ENCODE results near the gene NEK2.
"Not testable (repeated sequence)": the region's sequence is repeated elsewhere in the genome, so short reads cannot be mapped to it uniquely, and the experiment has no call there.

Gene NEK2

DNA sequence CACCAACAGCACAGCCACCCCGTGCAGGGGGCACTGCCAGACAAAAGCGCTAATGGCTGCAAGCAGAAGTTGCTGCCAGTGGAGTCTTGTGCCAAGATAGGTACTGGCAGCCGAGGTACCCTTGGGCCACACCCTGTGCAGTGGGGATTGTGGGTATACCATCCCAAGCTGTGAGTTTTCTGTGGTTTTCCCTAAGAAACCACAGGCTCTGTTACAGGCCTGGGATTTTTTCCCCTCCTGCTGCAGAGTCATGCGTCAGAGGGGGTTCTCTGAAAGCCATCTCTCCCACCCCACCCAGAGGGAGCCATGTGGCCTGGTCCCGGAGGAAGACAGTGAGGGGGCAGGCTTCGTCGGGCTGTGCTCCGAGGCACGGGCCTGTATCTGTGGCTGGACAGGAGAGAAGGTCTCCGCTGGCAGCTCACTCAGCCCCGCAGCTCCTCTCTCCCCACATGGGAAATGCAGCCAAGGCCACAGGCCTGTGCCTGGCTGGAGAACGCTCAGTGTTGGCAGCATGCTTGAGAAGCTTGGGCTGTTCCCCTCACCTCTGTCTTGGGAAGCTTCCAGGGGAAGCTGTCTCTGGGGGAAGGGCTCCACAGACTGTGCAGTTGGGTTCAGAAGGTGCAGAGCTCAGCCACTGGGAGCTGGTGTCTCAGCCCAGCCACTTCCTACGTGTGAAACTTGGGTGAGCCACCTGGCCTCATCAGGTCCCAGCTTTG, 42.5 kb downstream of the NEK2 start:
- DNase-seq (ENCODE audit: low read depth), result no peak

DNA sequence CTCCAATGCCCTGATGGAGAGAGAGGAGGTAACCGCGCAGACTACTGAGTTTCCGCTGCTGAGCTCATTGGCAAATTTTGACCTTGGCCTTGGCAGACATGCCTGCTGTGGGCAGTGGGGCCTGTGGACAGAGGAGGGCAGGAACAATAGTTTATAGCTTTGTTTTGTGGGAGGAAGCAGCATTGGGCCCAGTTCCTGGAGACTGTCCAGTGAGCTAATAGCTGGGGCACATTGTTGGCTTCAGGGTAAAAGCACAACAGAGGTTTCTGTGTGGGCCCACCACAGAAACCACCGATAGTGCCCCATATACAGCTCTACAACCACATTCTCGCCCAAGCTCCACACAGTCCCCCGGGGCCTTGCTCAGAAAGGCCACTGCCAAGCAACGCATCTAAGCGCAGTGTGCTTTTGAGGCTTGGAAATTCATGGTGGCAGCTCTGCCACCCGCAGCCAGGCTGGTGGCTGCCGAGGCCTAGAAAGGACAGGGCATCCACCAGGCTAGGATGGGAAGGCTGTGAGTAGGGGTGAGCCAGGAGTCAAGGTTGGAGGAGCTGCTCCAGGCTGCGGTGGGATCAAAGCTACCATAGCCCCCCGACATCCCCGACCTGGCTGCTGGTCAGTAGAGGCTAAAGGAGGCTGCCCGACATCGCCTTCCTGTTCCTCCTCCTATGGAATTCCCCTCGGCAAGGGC, 43.2 kb downstream of the NEK2 start:
- no peak for DNase-seq (ENCODE audit: low read depth)

DNA sequence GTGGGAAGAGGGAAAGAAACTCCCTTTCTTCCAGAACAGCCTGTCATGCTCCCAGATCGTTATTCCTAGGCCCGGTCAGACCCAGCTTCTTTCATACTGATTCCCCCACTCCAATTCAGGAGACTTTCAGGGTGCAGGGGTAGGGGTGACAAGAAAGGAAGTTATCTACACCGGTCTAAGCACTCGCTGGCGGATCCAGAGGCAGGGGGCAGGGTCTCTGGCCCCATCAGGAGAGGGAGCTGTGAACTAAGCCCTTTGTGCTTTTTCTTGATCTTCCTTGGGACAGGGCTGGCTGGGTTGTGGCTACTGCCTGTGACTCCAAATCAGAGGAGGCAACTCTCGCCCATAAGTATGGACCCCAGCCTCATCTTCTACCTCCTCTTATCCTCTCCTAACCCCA, 44.3 kb downstream of the NEK2 start:
- no peak for DNase-seq (ENCODE audit: low read depth)

GRCh38 chr1:211630236-211631081, 45.0 kb downstream of the NEK2 start:
- no peak for DNase-seq (ENCODE audit: low read depth)

DNA sequence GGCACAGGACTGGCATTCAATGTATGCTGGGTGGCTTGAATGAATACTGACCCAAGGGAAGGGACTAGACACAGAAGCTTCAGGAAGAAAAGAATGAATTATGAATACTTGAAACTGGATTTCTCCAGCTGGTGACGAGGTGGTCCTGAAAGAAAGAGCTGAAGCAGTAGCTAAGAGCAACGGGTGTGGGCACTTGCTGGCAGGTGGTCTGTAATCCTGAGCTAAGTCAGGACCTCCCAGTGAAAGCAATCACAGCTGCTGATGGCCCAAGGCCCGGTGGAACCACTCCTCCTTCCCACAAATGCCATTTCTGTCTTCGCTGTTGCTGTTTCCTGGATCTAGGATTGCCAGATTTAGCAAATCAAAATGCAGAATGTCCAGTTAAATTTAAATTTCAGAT, 47.0 kb downstream of the NEK2 start:
- no peak for DNase-seq (ENCODE audit: low read depth)

DNA sequence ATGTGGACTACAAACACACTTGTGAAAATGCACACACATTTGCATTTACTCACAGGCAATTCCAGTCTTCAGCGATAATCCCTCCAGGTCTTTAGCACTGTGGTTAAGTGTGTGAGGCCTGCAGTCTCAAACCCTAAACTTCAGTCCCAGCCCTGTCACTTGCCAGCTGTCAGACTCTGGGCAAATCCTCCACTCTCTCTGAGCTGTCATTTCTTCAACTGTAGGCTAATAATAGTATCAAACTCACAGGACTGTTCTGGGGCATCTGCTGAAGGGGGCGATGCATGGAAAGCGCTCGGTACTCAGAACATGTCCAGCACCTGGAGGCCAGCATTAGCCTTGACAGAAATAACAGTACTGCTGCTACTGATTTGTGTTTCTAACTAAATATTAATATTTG, 48.2 kb downstream of the NEK2 start:
- no peak for DNase-seq (ENCODE audit: low read depth)

- not testable (repeated sequence) for DNase-seq (ENCODE audit: low read depth)
Observed at GRCh38 chr1:211625866-211626265, 49.6 kb downstream of the NEK2 start.

DNA sequence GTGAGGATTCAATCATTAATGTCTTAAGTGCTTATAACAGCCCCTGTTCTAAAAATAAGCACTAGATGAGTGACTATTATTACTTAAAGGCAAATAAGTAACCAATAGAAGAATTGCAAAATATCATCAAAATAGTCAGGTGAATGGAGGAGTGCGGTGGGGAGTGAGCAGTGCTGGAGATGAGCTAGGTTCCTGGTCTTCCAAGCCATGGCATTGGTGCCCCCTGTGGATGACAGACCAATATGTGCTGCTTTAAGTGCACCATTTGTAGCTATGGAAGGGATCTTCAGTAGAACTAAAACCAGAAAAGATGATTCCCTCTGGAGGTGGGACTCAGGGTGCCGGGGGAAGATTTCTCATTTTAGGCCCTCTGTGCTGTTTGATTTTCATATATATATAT, 50.4 kb downstream of the NEK2 start:
- DNase-seq (ENCODE audit: low read depth), result peak; percentile 26

DNA sequence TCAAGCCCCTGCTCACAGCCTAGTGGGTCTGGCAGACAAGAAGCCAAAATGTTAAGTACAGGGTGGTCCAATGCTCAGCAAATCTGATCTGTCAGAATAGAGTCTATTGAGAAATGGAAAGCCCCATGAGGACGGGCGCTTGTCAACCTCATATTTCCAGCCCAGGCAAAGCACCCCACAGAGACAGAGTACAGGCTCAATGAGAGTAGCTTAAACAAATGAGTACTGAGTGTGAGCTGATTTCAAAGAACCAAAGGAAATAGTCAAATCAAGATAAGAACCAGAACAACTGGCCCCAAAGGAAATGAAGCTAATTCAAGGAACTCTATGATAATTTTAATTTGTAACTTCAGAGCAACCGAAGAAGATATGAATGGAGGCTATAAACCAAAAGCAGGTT, 51.9 kb downstream of the NEK2 start:
- no peak for DNase-seq (ENCODE audit: low read depth)

DNA sequence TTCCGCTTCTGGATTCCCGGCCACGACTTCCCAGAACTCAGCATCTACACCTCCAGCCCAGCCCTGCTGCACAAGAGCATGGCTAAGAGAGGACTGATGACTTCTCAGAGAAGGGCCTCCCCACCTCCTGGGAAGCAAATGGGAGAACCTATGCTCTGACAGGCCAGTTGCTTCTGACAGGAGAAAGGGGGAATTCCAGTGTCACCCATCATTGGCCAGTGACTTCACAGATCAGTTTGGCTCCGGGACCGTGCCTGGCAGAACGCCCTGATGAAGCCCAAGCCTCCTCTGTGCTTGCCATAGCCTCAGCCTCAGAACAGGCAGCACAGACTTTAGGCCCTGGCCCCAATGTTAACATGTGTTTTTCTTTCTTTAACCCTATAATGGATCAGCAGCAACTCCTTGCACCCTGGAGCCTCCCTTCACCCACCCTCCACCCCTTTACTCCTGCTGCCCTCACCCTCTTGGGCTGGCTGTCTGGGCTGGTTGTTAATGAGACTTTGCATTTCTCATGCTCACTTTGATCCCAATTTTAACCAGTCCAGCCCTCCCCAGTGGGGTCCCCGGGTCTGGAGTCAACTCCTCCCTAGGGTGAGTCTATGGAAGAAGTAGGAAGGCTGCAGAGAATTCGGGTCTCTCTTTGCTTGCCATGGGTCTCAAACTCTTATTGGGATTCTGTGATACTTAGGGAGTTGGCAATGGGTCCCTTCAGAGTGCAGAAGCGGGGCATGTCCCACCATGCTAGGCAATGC, 53.8 kb downstream of the NEK2 start:
- DNase-seq (ENCODE audit: low read depth), result no peak

GRCh38 chr1:211620097-211620496, 55.3 kb downstream of the NEK2 start:
- DNase-seq (ENCODE audit: low read depth), result no peak

GRCh38 chr1:211619033-211619996, 56.1 kb downstream of the NEK2 start:
- no peak for DNase-seq (ENCODE audit: low read depth)

DNA sequence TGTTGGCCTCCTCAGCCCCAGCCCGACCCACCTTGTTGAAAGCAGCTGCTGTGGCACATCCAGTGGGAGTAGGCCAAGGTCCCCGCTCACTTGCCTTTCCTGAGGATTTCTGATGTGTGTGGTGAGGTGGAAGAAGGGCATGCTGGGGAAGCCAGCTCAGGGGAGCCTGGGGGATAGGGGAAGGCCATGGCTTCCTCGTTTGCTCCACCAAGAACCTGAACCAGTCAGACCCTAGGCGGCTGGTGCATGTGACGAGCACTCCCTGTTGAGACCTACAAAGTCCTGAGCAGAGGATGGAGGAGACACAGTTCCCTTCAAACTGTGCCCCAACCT, 58.5 kb downstream of the NEK2 start:
- no peak for DNase-seq (ENCODE audit: low read depth)

- no peak for DNase-seq (ENCODE audit: low read depth)
Observed at GRCh38 chr1:211616231-211616964, 59.0 kb downstream of the NEK2 start.

- no peak for DNase-seq (ENCODE audit: low read depth)
Observed at GRCh38 chr1:211614615-211615014, 60.8 kb downstream of the NEK2 start.

GRCh38 chr1:211613951-211614350, 61.5 kb downstream of the NEK2 start:
- no peak for DNase-seq (ENCODE audit: low read depth)

DNA sequence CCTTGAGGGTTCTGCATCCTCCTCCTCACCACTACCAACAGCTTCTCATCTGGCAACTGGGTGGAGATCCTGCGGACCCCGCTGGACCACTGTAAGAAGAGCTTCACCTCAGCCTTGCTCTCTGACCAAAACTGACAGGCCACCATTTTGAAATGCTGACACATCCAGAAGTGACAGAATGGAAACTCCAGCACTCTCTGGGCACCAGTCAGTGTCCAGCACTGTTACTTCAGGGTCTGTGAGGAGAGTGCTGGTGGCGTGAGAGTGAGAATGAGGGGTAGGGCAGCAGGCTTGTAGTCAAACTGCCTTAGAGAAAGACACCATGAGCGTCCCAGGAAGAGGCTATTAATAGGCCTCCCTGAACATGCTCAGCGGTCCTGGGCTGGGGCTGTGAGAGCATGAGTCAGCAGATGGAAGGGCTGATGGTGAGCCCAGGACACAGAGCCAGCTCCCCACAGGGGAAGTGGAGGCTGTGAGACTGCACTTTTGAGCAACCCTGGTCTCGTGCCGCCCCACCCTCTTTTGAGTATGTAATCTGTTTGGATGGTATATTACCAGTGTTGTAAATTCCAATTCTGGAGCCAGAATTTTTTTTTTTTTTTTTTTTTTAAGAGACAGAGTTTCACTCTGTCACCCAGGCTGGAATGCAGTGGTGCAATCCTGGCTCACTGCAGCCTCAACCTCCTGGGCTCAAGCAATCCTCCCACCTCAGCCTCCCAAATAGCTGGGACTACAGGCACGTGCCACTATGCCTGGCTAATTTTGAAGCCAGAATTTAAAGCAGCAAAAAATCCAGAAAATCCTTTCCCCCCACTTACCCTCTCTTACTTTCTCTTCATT, 62.1 kb downstream of the NEK2 start:
- DNase-seq (ENCODE audit: low read depth), result peak; percentile 96

DNA sequence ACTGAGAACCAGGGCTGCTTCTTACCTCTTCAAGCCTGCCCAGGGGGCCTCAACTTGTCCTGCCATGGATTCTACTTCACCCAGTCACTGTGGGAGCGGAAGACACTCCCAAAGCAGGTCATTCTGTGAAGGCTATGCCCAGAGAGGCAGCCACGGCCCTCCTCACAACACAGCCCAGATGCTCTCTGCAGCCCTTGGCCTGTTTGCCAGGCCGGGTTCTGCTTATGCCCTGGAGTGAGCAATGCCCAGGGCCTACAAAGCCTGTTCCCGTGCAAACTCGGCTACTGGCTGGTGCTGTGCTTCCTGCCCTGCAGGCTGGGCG, 62.7 kb downstream of the NEK2 start:
- no peak for DNase-seq (ENCODE audit: low read depth)
